Brain microvascular endothelial cell (primary cell): ENCODE measurements around the gene KLHL29.
A peak's percentile ranks its signal among the peaks of the same experiment; 100 is the strongest.

ENCODE experiments used
- DNase-seq: peaks from one replicate; pipeline ENCODE4 v3.0.0-alpha.2; 2020
- H3K27ac ChIP-seq: fragments of 250-450 bp; sonication (Bioruptor Pico); 2 replicates; pipeline ENCODE4 v1.5.1; 2020; ENCODE audit warnings: mild to moderate bottlenecking, moderate library complexity
- H3K27me3 ChIP-seq: fragments of 250-450 bp; sonication (Bioruptor Pico); replicated peaks from 2 replicates; pipeline ENCODE4 v1.5.1; 2020; ENCODE audit warnings: mild to moderate bottlenecking
- H3K36me3 ChIP-seq: fragments of 250-450 bp; sonication (Bioruptor Pico); replicated peaks from 2 replicates; pipeline ENCODE4 v1.5.1; 2020; ENCODE audit warnings: mild to moderate bottlenecking
- H3K4me3 ChIP-seq: 2 replicates; pipeline ENCODE4 v1.5.1; 2011; ENCODE audit warnings: low read depth, mild to moderate bottlenecking, control low read depth, low read length, moderate library complexity
- in situ Hi-C: cut with HindIII; loops from 2 replicates; pipeline ENCODE4 v1.10.0; 2017; ENCODE audit warnings: low sequenced_read_pairs, low pct_ligation_motif_present
- TF ChIP-seq, protein P1 (sequence below): IDR thresholded peaks from 2 replicates; pipeline ENCODE4 v1.5.1; 2011; ENCODE audit warnings: low read depth, mild to moderate bottlenecking, moderate library complexity, low read length, control low read depth, inconsistent platforms; ENCODE audit errors: missing control alignments

The KLHL29 gene

DNA sequence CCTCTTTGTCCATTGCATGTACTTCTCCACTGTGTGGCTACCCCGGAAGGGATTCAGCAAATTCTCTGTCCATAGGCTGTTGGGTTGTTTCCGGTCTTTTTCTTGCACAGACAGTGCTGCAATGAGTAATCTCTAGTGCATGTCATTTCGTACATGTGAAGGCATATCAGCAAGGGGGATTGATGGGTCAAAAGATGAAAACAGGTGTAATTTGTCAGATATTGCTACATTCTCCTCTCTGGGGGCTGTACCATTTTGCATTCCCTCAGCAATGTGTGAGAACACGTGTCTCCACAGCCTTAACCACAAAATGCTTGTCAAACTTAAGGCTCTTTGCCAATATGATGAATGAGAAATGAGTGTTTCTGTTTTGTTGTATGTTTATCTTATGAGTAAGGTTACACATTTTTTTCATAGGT is 60.5 kb downstream of the KLHL29 start:
- no peak overlapping the region for H3K27ac ChIP-seq
- peak; percentile 62 for DNase-seq
- H3K4me3 ChIP-seq = no peak overlapping the region
- in situ Hi-C loops = no loop called here
- TF ChIP-seq, protein P1, sequence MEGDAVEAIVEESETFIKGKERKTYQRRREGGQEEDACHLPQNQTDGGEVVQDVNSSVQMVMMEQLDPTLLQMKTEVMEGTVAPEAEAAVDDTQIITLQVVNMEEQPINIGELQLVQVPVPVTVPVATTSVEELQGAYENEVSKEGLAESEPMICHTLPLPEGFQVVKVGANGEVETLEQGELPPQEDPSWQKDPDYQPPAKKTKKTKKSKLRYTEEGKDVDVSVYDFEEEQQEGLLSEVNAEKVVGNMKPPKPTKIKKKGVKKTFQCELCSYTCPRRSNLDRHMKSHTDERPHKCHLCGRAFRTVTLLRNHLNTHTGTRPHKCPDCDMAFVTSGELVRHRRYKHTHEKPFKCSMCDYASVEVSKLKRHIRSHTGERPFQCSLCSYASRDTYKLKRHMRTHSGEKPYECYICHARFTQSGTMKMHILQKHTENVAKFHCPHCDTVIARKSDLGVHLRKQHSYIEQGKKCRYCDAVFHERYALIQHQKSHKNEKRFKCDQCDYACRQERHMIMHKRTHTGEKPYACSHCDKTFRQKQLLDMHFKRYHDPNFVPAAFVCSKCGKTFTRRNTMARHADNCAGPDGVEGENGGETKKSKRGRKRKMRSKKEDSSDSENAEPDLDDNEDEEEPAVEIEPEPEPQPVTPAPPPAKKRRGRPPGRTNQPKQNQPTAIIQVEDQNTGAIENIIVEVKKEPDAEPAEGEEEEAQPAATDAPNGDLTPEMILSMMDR = no peak
- H3K36me3 ChIP-seq = no peaks in the 10 kb centered on the region
- no peaks in the 10 kb centered on the region for H3K27me3 ChIP-seq

DNA sequence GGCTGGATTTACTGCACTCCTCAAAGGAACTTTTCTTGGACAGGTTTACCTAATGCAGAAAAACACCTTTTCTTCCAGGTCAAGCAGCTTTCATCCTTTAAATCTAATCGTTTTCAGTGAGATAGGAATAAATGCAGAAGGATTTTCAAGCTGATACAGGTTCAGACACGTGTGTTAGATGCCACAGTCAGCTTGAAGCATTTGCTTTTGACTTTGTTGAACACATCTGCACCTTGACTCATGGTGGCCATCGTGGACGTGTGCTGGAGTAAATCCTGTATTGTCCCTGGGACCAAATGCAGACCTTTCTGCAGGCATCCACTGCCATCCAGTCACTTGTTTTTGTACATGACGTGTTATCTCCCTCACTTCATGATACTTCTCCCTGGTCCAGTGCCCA is 61.9 kb downstream of the KLHL29 start:
- TF ChIP-seq, protein P1 = no peak
- no peaks in the 10 kb centered on the region for H3K36me3 ChIP-seq
- H3K4me3 ChIP-seq = no peak overlapping the region
- in situ Hi-C loops = no loop called here
- DNase-seq = no peak
- no peaks in the 10 kb centered on the region for H3K27me3 ChIP-seq
- H3K27ac ChIP-seq = no peak overlapping the region

DNA sequence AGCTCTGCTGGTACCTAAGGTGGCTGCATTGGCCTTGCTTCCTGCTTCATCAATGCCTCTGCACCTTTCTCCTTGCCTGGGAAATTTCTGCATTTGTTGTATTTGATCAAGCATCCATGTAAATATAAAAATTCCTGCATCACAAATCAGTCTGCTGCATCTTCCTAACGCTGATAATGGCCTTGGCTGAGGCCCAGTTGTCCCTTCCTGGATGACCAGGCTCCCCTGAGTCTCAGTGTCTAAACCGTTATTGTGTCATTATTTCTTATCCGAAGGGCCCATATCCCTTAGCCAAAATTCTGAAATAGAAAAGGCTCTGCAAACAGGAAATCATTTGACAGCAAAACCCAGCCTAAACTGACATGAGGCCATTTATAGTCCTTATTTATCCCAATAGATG is 62.4 kb downstream of the KLHL29 start:
- in situ Hi-C loops = no loop called here
- TF ChIP-seq, protein P1 = no peak

DNA sequence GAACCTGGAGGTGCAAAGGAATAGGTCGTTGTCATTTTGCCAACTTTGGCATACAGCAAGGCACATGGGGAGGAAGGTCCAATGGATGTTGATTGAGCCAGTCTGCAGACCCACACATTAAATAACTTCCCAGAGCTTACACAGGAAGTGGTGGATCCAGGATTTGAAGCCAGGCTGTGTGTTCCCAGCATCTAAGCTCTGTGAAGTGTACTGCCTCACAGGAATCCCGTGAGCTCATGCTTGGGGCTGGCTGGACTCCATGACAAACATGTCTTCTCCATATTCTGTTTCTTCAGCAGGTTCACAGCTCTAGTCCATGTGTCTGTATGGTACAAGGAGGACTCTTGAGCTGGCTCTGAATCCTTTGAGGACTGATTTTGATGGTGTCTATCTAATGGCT is 63.9 kb downstream of the KLHL29 start:
- TF ChIP-seq, protein P1 = no peak
- Histone ChIP-seq H3K4me3 (no peak overlapping the region), H3K36me3 (no peaks in the 10 kb centered on the region), H3K27me3 (no peaks in the 10 kb centered on the region), H3K27ac (no peak overlapping the region)
- in situ Hi-C loops = no loop called here
- peak; percentile 11 for DNase-seq

More for the DNA sequence above, 62.4 kb downstream of the KLHL29 start:
- H3K27me3 ChIP-seq = no peaks in the 10 kb centered on the region
- no peak for DNase-seq
- no peak overlapping the region for H3K4me3 ChIP-seq
- no peaks in the 10 kb centered on the region for H3K36me3 ChIP-seq
- no peak overlapping the region for H3K27ac ChIP-seq

DNA sequence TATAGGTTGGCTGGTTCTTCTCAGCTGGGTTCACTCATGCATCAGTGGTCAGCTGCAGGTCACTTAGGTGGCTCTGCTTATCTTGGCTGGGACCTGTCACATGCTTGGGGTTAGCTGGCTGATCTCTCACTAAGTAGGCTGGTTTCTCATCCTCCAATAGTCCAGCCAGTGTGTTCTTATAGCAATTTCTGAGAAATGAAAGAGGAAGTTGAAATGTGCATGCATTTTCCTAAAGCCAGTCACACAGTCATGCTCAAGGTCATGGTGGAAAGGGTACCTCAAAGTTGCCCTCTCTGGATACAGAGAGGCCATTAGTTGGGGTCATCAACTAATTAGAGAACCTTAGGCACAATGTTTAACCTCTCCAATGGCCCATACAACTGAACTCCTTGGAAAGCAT is 64.4 kb downstream of the KLHL29 start:
- in situ Hi-C loops = no loop called here
- TF ChIP-seq, protein P1 = no peak
- Histone ChIP-seq H3K27ac (no peak overlapping the region), H3K4me3 (no peak overlapping the region), H3K36me3 (no peaks in the 10 kb centered on the region), H3K27me3 (no peaks in the 10 kb centered on the region)
- no peak for DNase-seq

DNA sequence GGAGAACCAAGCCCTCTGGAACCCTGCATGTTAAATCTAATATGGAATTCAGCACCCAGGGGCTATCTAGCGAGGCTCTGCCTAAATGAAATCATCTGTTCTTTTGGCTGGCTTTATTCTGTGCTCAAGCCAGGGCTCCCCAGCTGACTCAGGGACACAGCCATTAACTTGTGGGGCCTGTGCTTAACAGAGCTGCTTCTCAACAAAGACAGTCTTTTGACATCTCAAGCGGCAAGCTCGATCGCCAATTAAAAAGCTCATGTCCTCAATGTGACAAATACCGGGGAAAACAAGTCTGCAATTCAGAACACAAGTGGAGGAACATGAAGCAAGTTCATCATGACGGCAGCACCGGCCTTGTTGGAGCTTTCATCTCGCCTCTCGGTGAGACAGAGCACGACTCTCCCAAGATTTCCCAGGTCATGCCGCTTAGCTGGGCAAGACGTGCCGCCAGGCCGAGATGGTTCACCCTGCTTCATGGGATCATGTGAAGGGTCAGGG is 64.9 kb downstream of the KLHL29 start:
- no peaks in the 10 kb centered on the region for H3K36me3 ChIP-seq
- DNase-seq = no peak
- no peak overlapping the region for H3K27ac ChIP-seq
- TF ChIP-seq, protein P1 = no peak
- no peaks in the 10 kb centered on the region for H3K27me3 ChIP-seq
- H3K4me3 ChIP-seq = no peak overlapping the region
- in situ Hi-C loops = no loop called here
